IMR-90 (cell line): ENCODE measurements around the gene SH2D7. TPM values are rescaled to one million over a fixed set of nuclear protein-coding genes. Genes with fewer than 3 reads are reported as not detected.

Experiments used
- ATAC-seq: fragments of 200-7000 bp; cut with Tn5 transposase; 2 replicates; pipeline ENCODE4 v1.9.1; 2020; ENCODE audit warnings: low read depth, mild to moderate bottlenecking, moderate library complexity
- BruUV-seq: library from RNA; stranded (reverse); fragments of 400-500 nt; replicated peaks from 2 replicates; lab custom pipeline; 2021; lab: Mats Ljungman, UMichigan
- CTCF ChIA-PET: fragments of 300-600 bp; formaldehyde crosslinking; extraction: SDS; loops from one replicate; lab custom pipeline; 2021; ENCODE audit warnings: antibody characterized with exemption; lab: Yijun Ruan, JAX
- POLR2A ChIA-PET: fragments of 300-600 bp; sonication (Branson Sonifier 250); formaldehyde crosslinking; loops from one replicate; lab custom pipeline; 2022; ENCODE audit warnings: antibody characterized with exemption; ENCODE audit not compliant: unreplicated experiment; lab: Charles Lee
- DNase-seq: peaks from one replicate; pipeline ENCODE4 v3.0.0; 2013
- H2AFZ ChIP-seq: replicated peaks from 2 replicates; pipeline ENCODE3; 2013; ENCODE audit warnings: low read length, mild to moderate bottlenecking; ENCODE audit not compliant: poor library complexity
- H2AK5ac ChIP-seq: 2 replicates; pipeline ENCODE4 v1.6.1; 2013; ENCODE audit warnings: low read depth, low read length, inconsistent platforms
- H2AK9ac ChIP-seq: replicated peaks from 2 replicates; pipeline ENCODE3; 2013; ENCODE audit warnings: mild to moderate bottlenecking, low read depth, low read length, moderate library complexity; ENCODE audit not compliant: poor library complexity
- H2BK120ac ChIP-seq: 2 replicates; pipeline ENCODE4 v1.6.1; 2013; ENCODE audit warnings: low read depth, low read length, inconsistent platforms
- H2BK15ac ChIP-seq: 3 replicates; pipeline ENCODE4 v1.6.1; 2013; ENCODE audit warnings: low read depth, low read length, inconsistent platforms
- H2BK20ac ChIP-seq: 2 replicates; pipeline ENCODE4 v1.6.1; 2013; ENCODE audit warnings: low read depth, mild to moderate bottlenecking, inconsistent platforms, low read length, moderate library complexity
- H2BK5ac ChIP-seq: 2 replicates; pipeline ENCODE4 v1.6.1; 2013; ENCODE audit warnings: mild to moderate bottlenecking, low read depth, low read length, inconsistent platforms; ENCODE audit not compliant: poor library complexity, severe bottlenecking
- H3K14ac ChIP-seq: replicated peaks from 2 replicates; pipeline ENCODE4 v1.6.1; 2013; ENCODE audit warnings: low read depth, low read length, inconsistent platforms
- H3K18ac ChIP-seq: 2 replicates; pipeline ENCODE4 v1.6.1; 2013; ENCODE audit warnings: low read depth, low read length, control low read depth
- H3K23ac ChIP-seq: 2 replicates; pipeline ENCODE4 v1.6.1; 2013; ENCODE audit warnings: low read depth, low read length, inconsistent platforms
- H3K27ac ChIP-seq: 2 replicates; pipeline ENCODE4 v1.5.1; 2013; ENCODE audit warnings: mild to moderate bottlenecking, control low read depth, low read length; ENCODE audit not compliant: insufficient read depth
- H3K27me3 ChIP-seq: 2 replicates; pipeline ENCODE4 v1.6.1; 2013; ENCODE audit warnings: low read length; ENCODE audit not compliant: control insufficient read depth, insufficient read depth
- H3K36me3 ChIP-seq: 2 replicates; pipeline ENCODE4 v1.6.1; 2013; ENCODE audit warnings: low read length, mixed read lengths; ENCODE audit not compliant: control insufficient read depth, insufficient read depth
- H3K4ac ChIP-seq: 2 replicates; pipeline ENCODE4 v1.6.1; 2013; ENCODE audit warnings: low read depth, low read length, inconsistent platforms
- H3K4me1 ChIP-seq: 2 replicates; pipeline ENCODE4 v1.6.1; 2013; ENCODE audit warnings: low read length, mixed read lengths; ENCODE audit not compliant: control insufficient read depth, insufficient read depth
- H3K4me2 ChIP-seq: 2 replicates; pipeline ENCODE4 v1.6.1; 2013; ENCODE audit warnings: low read depth, mild to moderate bottlenecking, control low read depth, low read length, moderate library complexity
- H3K4me3 ChIP-seq: 2 replicates; pipeline ENCODE4 v1.5.1; 2013; ENCODE audit warnings: low read depth, mild to moderate bottlenecking, control low read depth, low read length, moderate library complexity; ENCODE audit not compliant: insufficient read depth
- H3K56ac ChIP-seq: 2 replicates; pipeline ENCODE4 v1.6.1; 2013; ENCODE audit warnings: low read length, inconsistent platforms; ENCODE audit not compliant: insufficient read depth; ENCODE audit errors: extremely low read depth
- H3K79me1 ChIP-seq, 2 experiments: 2 replicates each; pipeline ENCODE4 v1.6.1; 2013; ENCODE audit warnings: low read length in 2 of 2, inconsistent platforms in 1 of 2, low read depth in 1 of 2
- H3K9ac ChIP-seq: 2 replicates; pipeline ENCODE4 v1.6.1; 2013; ENCODE audit warnings: low read depth, low read length, control low read depth
- H3K9me1 ChIP-seq: 2 replicates; pipeline ENCODE4 v1.6.1; 2013; ENCODE audit warnings: low read length, inconsistent platforms; ENCODE audit not compliant: insufficient read depth
- H3K9me3 ChIP-seq: 2 replicates; pipeline ENCODE4 v1.6.1; 2013; ENCODE audit warnings: low read length; ENCODE audit not compliant: control insufficient read depth, insufficient read depth
- H4K20me1 ChIP-seq: 2 replicates; pipeline ENCODE4 v1.6.1; 2013; ENCODE audit warnings: low read length, inconsistent platforms; ENCODE audit not compliant: insufficient read depth
- H4K5ac ChIP-seq: 2 replicates; pipeline ENCODE4 v1.6.1; 2013; ENCODE audit warnings: mild to moderate bottlenecking, low read depth, low read length, control low read depth
- H4K8ac ChIP-seq, 2 experiments: 2 replicates each; pipeline ENCODE4 v1.6.1; 2013; ENCODE audit warnings: low read depth in 2 of 2, low read length in 2 of 2, control low read depth in 1 of 2, inconsistent platforms in 1 of 2
- H4K91ac ChIP-seq: 2 replicates; pipeline ENCODE4 v1.6.1; 2013; ENCODE audit warnings: low read depth, low read length, inconsistent platforms; ENCODE audit not compliant: insufficient read depth
- BHLHE40 ChIP-seq: fragments of 150-350 bp; IDR thresholded peaks from 2 replicates; pipeline ENCODE4 v1.6.1; 2016; ENCODE audit warnings: mild to moderate bottlenecking, low read depth, low read length
- CEBPB ChIP-seq: IDR thresholded peaks from 2 replicates; pipeline ENCODE4 v1.6.1; 2012; ENCODE audit warnings: low read depth, low read length, improper control_type of control experiment
- CHD1 ChIP-seq: IDR thresholded peaks from 2 replicates; pipeline ENCODE4 v1.6.1; 2012; ENCODE audit warnings: low read depth, low read length, improper control_type of control experiment
- FOS ChIP-seq: fragments of 150-350 bp; IDR thresholded peaks from 2 replicates; pipeline ENCODE4 v1.6.1; 2016; ENCODE audit warnings: low read depth, low read length
- MAFK ChIP-seq: IDR thresholded peaks from 2 replicates; pipeline ENCODE4 v1.6.1; 2012; ENCODE audit warnings: low read depth, low read length, improper control_type of control experiment
- MAZ ChIP-seq: IDR thresholded peaks from 2 replicates; pipeline ENCODE4 v1.6.1; 2012; ENCODE audit warnings: low read depth, mild to moderate bottlenecking, low read length, improper control_type of control experiment, moderate library complexity, borderline replicate concordance
- MXI1 ChIP-seq: IDR thresholded peaks from 2 replicates; pipeline ENCODE4 v1.6.1; 2012; ENCODE audit warnings: low read depth, mild to moderate bottlenecking, low read length, moderate library complexity, borderline replicate concordance
- NFE2L2 ChIP-seq: fragments of 150-350 bp; IDR thresholded peaks from 2 replicates; pipeline ENCODE4 v1.6.1; 2016; ENCODE audit warnings: low read depth, mild to moderate bottlenecking, low read length
- POLR2A ChIP-seq: IDR thresholded peaks from 2 replicates; pipeline ENCODE4 v1.6.1; 2012; ENCODE audit warnings: mild to moderate bottlenecking, low read depth, low read length
- RAD21 ChIP-seq: IDR thresholded peaks from 2 replicates; pipeline ENCODE4 v1.6.1; 2012; ENCODE audit warnings: low read length, improper control_type of control experiment
- RCOR1 ChIP-seq: IDR thresholded peaks from 2 replicates; pipeline ENCODE4 v1.6.1; 2012; ENCODE audit warnings: mild to moderate bottlenecking, low read length, improper control_type of control experiment; ENCODE audit not compliant: insufficient replicate concordance
- RFX5 ChIP-seq: IDR thresholded peaks from 2 replicates; pipeline ENCODE4 v1.8.0; 2012; ENCODE audit warnings: low read depth, mild to moderate bottlenecking, low read length, moderate library complexity
- SMC3 ChIP-seq: fragments of 150-350 bp; IDR thresholded peaks from 2 replicates; pipeline ENCODE4 v1.6.1; 2016; ENCODE audit warnings: low read depth, mild to moderate bottlenecking, antibody characterized with exemption, low read length, moderate library complexity
- WGBS, 2 experiments: methylation state at CpG; one replicate each; pipeline versions ENCODE4 v1.1.5 to v1.1.7; 2013; ENCODE audit warnings: missing lambda C conversion rate in 2 of 2; ENCODE audit not compliant: insufficient read length in 1 of 2; ENCODE audit errors: extremely low coverage in 2 of 2; 5-methylcytosine and 5-hydroxymethylcytosine counted together
- dilution Hi-C: fragments of 300-500 bp; cut with HindIII; formaldehyde crosslinking; loops from one replicate; pipeline ENCODE4 v1.14.3; 2018; ENCODE audit warnings: low sequenced_read_pairs; ENCODE audit not compliant: unreplicated experiment
- in situ Hi-C: fragments of 300-500 bp; cut with MboI; formaldehyde crosslinking; loops from 3 replicates; pipeline ENCODE4 v1.14.3; 2019; ENCODE audit warnings: low sequenced_read_pairs, inconsistent platforms, mixed read lengths
- intact Hi-C: fragments of 100-400 bp; cut with micrococcal nuclease; formaldehyde crosslinking; loops from 2 replicates; pipeline ENCODE4 v1.10.0; 2022
- polyA plus RNA-seq, 3 experiments: library from polyadenylated mRNA; depleted of rRNA; stranded (reverse); fragments of >200 nt; gene quantifications; 2 replicates each; pipeline ENCODE4 v1.2.3, GENCODE V29; 2012; ENCODE audit warnings: low replicate concordance in 1 of 3
- total RNA-seq: library from RNA; depleted of rRNA; stranded (reverse); fragments of >200 nt; gene quantifications from 2 replicates; pipeline ENCODE4 v1.2.3, GENCODE V29; 2012
- TF ChIP-seq, protein P1 (sequence below): fragments of 150-350 bp; IDR thresholded peaks from 2 replicates; pipeline ENCODE4 v1.6.1; 2017; ENCODE audit warnings: mild to moderate bottlenecking, antibody characterized with exemption, low read length, low read depth
- TF ChIP-seq, protein P2 (sequence below): fragments of 150-350 bp; IDR thresholded peaks from 2 replicates; pipeline ENCODE4 v1.6.1; 2016; ENCODE audit warnings: low read depth, mild to moderate bottlenecking, low read length, moderate library complexity, borderline replicate concordance
- TF ChIP-seq, protein P3 (sequence below): conservative IDR thresholded peaks from 2 replicates; pipeline ENCODE4 v1.5.1; 2012; ENCODE audit warnings: mild to moderate bottlenecking, low read depth, low read length, improper control_type of control experiment

The SH2D7 gene
- total and polyA plus RNA-seq, 2 of the 4 experiments (the other 2 are of a cell fraction) = not detected

DNA sequence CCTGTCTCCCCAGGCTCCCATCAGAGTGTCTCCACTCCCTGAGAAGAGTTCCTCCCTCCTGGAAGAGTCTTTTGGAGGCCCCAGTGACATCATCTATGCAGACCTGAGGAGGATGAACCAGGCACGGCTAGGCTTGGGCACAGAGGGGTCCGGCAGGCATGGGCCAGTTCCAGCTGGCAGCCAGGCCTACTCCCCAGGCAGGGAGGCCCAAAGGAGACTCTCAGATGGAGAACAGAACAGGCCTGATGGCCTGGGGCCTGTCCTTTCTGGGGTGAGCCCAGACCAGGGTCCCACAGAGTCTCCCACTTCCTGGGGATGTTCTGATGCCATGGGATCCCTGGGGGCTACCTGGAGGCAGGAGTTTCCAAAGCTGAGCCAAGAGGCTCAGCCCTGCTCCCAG lies 8.5 kb downstream of the SH2D7 start:
- intact Hi-C loops (no loop called here), dilution Hi-C loops (no loop called here), in situ Hi-C loops (no loop called here)
- Histone ChIP-seq H2BK120ac (no peak overlapping the region), H2BK20ac (no peak overlapping the region), H4K20me1 (no peaks in the 10 kb centered on the region), H4K5ac (no peak overlapping the region), H3K4me2 (no peak overlapping the region), H2AFZ (no peak overlapping the region), H3K9me3 (no peaks in the 10 kb centered on the region), H3K27ac (no peak overlapping the region), H2BK15ac (no peak overlapping the region), H3K27me3 (peaks cover 19% of the 10 kb centered on the region), H3K79me1 (no peaks in the 10 kb centered on the region), H4K8ac (no peak overlapping the region), H3K56ac (no peak overlapping the region), H3K9ac (no peak overlapping the region), H3K14ac (no peak overlapping the region), H2AK9ac (no peak overlapping the region), H3K4ac (no peak overlapping the region), H3K9me1 (no peaks in the 10 kb centered on the region), H3K23ac (no peak overlapping the region), H3K4me1 (no peaks in the 10 kb centered on the region; the same call in 1 of the 2 replicates), H4K91ac (no peak overlapping the region), H3K36me3 (no peaks in the 10 kb centered on the region), H3K4me3 (no peak overlapping the region), H3K18ac (no peak overlapping the region), H2AK5ac (no peak overlapping the region), H2BK5ac (no peak overlapping the region)
- CTCF ChIA-PET = interaction anchor here (0.7 to 0.8 kb wide), 2 partner anchors 12 to 25 kb away, joined by 3 to 4 read pairs; no protein-coding TSS in a partner anchor
- no TSS peak for BruUV-seq
- POLR2A ChIA-PET = no interaction called here
- TF ChIP-seq SMC3 (no peak), RCOR1 (no peak), CEBPB (no peak), BHLHE40 (no peak), CHD1 (no peak), POLR2A (no peak), MAZ (no peak), FOS (no peak), RFX5 (no peak), NFE2L2 (no peak), MAFK (no peak), MXI1 (no peak), RAD21 (no peak)
- TF ChIP-seq, protein P1, sequence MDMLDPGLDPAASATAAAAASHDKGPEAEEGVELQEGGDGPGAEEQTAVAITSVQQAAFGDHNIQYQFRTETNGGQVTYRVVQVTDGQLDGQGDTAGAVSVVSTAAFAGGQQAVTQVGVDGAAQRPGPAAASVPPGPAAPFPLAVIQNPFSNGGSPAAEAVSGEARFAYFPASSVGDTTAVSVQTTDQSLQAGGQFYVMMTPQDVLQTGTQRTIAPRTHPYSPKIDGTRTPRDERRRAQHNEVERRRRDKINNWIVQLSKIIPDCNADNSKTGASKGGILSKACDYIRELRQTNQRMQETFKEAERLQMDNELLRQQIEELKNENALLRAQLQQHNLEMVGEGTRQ = no peak
- TF ChIP-seq, protein P2, sequence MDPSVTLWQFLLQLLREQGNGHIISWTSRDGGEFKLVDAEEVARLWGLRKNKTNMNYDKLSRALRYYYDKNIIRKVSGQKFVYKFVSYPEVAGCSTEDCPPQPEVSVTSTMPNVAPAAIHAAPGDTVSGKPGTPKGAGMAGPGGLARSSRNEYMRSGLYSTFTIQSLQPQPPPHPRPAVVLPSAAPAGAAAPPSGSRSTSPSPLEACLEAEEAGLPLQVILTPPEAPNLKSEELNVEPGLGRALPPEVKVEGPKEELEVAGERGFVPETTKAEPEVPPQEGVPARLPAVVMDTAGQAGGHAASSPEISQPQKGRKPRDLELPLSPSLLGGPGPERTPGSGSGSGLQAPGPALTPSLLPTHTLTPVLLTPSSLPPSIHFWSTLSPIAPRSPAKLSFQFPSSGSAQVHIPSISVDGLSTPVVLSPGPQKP = no peak
- TF ChIP-seq, protein P3, sequence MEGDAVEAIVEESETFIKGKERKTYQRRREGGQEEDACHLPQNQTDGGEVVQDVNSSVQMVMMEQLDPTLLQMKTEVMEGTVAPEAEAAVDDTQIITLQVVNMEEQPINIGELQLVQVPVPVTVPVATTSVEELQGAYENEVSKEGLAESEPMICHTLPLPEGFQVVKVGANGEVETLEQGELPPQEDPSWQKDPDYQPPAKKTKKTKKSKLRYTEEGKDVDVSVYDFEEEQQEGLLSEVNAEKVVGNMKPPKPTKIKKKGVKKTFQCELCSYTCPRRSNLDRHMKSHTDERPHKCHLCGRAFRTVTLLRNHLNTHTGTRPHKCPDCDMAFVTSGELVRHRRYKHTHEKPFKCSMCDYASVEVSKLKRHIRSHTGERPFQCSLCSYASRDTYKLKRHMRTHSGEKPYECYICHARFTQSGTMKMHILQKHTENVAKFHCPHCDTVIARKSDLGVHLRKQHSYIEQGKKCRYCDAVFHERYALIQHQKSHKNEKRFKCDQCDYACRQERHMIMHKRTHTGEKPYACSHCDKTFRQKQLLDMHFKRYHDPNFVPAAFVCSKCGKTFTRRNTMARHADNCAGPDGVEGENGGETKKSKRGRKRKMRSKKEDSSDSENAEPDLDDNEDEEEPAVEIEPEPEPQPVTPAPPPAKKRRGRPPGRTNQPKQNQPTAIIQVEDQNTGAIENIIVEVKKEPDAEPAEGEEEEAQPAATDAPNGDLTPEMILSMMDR = no peak
- WGBS, 2 experiments = 82% methylated on average over 2 of the region's 2 CpGs; no CpG with 5 or more reads in 1 of the 2 experiments
- DNase-seq (no peak), ATAC-seq (no peak)
